ENCODE measurements around the gene PHF13.

Gene PHF13

DNA sequence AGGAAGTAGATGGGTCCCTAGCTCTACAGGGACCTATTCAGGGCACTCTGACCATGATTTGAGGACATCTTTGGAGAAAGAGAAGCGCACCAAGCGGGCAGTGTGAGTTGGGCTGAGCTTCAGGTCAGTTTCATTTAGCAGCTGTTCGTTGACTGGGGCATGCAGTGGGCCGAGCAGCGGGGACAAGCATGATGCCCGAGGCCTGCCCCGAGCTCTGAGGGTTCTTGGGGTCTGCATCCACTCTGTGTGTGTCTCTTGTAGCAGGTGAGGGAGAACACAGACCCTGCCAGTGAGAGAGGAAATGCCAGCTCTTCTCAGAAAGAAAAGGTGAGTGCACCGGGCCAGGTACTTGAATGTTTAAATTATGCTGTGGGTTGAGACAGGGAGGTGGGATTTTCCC lies 16.5 kb downstream of the PHF13 start:
- DNase-seq: no peak
- TF ChIP-seq, protein P1, sequence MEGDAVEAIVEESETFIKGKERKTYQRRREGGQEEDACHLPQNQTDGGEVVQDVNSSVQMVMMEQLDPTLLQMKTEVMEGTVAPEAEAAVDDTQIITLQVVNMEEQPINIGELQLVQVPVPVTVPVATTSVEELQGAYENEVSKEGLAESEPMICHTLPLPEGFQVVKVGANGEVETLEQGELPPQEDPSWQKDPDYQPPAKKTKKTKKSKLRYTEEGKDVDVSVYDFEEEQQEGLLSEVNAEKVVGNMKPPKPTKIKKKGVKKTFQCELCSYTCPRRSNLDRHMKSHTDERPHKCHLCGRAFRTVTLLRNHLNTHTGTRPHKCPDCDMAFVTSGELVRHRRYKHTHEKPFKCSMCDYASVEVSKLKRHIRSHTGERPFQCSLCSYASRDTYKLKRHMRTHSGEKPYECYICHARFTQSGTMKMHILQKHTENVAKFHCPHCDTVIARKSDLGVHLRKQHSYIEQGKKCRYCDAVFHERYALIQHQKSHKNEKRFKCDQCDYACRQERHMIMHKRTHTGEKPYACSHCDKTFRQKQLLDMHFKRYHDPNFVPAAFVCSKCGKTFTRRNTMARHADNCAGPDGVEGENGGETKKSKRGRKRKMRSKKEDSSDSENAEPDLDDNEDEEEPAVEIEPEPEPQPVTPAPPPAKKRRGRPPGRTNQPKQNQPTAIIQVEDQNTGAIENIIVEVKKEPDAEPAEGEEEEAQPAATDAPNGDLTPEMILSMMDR (IDR thresholded peaks at IDR 0.05; ENCODE audit: low read depth, low read length): no peak
- H3K9me3 ChIP-seq: no peaks in the 10 kb centered on the region
- H3K27me3 ChIP-seq: no peaks in the 10 kb centered on the region
- no peak overlapping the region for H3K4me3 ChIP-seq (ENCODE audit: low read depth, low read length)
- peaks cover 9% of the 10 kb centered on the region for H3K36me3 ChIP-seq
- H3K4me1 ChIP-seq: no peaks in the 10 kb centered on the region

- DNase-seq: no peak
- no peak overlapping the region for H3K4me3 ChIP-seq (ENCODE audit: low read depth, low read length)
- peaks cover 9% of the 10 kb centered on the region for H3K36me3 ChIP-seq
- H3K9me3 ChIP-seq: no peaks in the 10 kb centered on the region
- H3K27me3 ChIP-seq: no peaks in the 10 kb centered on the region
- H3K4me1 ChIP-seq: no peaks in the 10 kb centered on the region
- TF ChIP-seq, protein P1 (IDR thresholded peaks at IDR 0.05; ENCODE audit: low read depth, low read length): no peak
These were observed 17.5 kb downstream of the PHF13 start for GRCh38 chr1:6631058-6631457.

GRCh38 chr1:6632588-6633514 lies 19.3 kb downstream of the PHF13 start:
- peaks cover 16% of the 10 kb centered on the region for H3K36me3 ChIP-seq

DNA sequence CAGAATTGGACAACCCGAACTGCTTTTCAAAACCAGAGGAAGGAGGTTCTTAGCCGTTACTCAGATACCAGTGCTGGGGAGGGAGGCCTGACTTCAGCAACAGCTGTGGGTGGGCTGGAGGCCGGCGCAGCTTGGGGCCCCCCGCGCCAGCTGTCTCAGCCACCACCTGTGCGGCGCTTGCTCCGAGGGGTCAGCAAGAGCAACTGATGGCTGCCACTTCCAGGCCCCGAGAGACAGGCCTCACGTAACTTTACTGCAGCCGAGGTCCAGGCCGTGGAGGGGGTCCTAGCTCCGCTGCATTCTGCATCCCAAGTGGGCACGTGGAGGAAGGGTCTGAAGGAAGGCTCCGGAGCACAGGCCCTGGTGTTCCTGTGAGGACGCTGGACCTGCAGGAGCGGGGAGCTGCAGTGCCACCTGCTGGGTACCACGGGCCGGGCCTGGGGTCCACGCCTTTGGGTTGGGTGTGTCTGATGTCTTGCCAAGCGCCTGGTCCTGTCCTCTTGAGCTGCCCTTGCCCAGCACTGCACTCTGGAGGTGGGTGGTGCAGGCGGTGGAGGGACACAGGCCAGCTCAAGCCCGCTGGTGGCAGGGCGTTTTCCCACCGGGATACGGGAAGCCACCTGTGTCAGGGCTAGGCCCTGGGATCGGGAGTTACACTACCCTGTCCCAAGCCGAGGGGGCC lies 21.0 kb downstream of the PHF13 start:
- no peak overlapping the region for H3K4me3 ChIP-seq (ENCODE audit: low read depth, low read length)
- peak; percentile 70 for DNase-seq
- no peaks in the 10 kb centered on the region for H3K4me1 ChIP-seq
- peaks cover 22% of the 10 kb centered on the region for H3K36me3 ChIP-seq
- TF ChIP-seq, protein P1 (IDR thresholded peaks at IDR 0.05; ENCODE audit: low read depth, low read length): peak; percentile 46
- H3K9me3 ChIP-seq: no peaks in the 10 kb centered on the region
- no peaks in the 10 kb centered on the region for H3K27me3 ChIP-seq

More at GRCh38 chr1:6632588-6633514, 19.3 kb downstream of the PHF13 start:
- H3K27me3 ChIP-seq: no peaks in the 10 kb centered on the region
- no peak for DNase-seq
- no peaks in the 10 kb centered on the region for H3K4me1 ChIP-seq
- TF ChIP-seq, protein P1 (IDR thresholded peaks at IDR 0.05; ENCODE audit: low read depth, low read length): no peak
- no peak overlapping the region for H3K4me3 ChIP-seq (ENCODE audit: low read depth, low read length)
- no peaks in the 10 kb centered on the region for H3K9me3 ChIP-seq

- TF ChIP-seq, protein P1 (IDR thresholded peaks at IDR 0.05; ENCODE audit: low read depth, low read length): no peak
- Histone ChIP-seq H3K4me3 (ENCODE audit: low read depth, low read length) (no peak overlapping the region), H3K4me1 (no peaks in the 10 kb centered on the region), H3K9me3 (no peaks in the 10 kb centered on the region), H3K36me3 (peaks cover 22% of the 10 kb centered on the region), H3K27me3 (no peaks in the 10 kb centered on the region)
- DNase-seq: no peak
These were observed 21.8 kb downstream of the PHF13 start for GRCh38 chr1:6635161-6635909.
